LNCAP (cell line): ENCODE results near the gene SLC51B.
A peak's percentile ranks its signal among the peaks of the same experiment; 100 is the strongest.

ENCODE experiments used
- TF ChIP-seq, protein P1 (sequence below): fragments of 450-650 bp; IDR thresholded peaks from 2 replicates; pipeline ENCODE4 v1.5.1; 2017; ENCODE audit warnings: mild to moderate bottlenecking

Gene SLC51B

DNA sequence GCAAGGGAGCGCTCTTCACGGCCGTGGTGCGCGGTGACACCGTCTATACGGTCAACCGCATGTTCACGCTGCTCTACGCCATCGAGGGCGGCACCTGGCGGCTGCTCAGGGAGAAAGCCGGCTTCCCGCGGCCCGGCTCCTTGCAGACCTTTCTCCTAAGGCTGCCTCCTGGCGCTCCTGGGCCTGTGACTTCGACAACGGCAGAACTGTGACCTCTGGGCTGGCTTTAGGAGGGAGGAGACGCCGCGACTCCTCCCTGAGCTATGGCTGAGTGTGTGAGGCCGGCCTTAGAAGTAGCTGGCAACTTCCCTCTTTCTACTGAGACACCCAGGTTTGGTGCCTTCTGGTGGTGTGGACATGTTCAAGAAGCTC is 32.8 kb downstream of the SLC51B start:
- TF ChIP-seq, protein P1, sequence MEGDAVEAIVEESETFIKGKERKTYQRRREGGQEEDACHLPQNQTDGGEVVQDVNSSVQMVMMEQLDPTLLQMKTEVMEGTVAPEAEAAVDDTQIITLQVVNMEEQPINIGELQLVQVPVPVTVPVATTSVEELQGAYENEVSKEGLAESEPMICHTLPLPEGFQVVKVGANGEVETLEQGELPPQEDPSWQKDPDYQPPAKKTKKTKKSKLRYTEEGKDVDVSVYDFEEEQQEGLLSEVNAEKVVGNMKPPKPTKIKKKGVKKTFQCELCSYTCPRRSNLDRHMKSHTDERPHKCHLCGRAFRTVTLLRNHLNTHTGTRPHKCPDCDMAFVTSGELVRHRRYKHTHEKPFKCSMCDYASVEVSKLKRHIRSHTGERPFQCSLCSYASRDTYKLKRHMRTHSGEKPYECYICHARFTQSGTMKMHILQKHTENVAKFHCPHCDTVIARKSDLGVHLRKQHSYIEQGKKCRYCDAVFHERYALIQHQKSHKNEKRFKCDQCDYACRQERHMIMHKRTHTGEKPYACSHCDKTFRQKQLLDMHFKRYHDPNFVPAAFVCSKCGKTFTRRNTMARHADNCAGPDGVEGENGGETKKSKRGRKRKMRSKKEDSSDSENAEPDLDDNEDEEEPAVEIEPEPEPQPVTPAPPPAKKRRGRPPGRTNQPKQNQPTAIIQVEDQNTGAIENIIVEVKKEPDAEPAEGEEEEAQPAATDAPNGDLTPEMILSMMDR = peak; percentile 29; the same call in 1 of the 2 replicates

DNA sequence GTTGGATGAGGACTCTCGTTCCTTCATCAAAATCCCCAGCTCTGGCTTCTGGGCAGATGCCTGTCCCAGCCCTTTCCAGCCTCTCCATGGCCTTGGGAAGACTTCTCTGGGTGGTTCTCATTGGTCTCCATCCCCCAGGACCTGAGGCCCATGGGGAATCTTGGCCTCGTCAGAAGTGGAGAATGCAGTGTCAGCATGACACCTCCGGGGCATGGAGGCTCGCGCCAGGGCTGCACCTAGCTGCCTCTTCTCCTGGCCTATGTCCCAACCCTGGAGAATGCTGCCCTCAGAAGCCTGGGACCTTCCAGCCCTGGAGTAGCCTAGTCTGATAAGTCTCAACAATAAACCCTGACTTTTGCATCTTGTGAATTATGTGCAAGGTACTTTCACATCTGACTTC is 34.4 kb downstream of the SLC51B start:
- TF ChIP-seq, protein P1 = no peak

DNA sequence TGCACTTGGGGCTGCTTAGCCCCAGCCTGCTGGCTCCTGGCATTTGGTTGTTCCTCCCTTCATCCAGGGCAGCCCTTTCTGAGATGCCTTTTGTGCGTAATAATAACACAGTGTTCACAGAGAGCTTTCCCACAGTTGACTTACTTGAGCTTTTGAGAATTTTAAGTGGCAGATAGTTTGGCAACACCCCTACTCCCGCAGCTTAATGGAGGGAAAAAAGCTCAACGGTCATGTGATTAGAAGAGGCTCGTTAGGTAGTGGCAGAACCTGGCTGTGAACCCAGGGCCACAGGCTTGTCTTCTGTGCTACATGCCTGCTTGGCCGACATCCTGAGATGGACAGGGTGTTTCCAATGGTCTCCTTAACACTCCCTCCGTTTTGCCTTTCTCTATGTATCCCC is 36.1 kb downstream of the SLC51B start:
- TF ChIP-seq, protein P1 = no peak

DNA sequence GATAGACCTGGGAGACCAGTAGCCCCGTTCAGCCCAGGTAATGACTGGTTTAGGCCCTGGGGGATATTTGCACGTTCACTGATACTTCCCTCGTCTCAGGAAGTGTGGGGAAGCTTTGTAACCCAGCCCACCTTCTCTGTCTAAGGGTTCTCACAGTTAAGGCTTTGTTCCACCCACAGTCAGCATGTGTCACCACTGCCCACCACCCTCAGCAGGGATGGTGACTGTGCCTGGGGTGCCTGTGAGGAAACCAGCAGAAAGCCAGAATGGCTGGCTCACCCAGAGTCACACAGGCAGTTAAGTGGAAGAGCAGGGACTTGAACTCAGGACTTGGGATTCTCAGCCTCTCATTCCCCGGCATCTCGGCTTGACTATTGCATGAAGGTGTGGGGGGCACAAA is 36.6 kb downstream of the SLC51B start:
- TF ChIP-seq, protein P1 = no peak

DNA sequence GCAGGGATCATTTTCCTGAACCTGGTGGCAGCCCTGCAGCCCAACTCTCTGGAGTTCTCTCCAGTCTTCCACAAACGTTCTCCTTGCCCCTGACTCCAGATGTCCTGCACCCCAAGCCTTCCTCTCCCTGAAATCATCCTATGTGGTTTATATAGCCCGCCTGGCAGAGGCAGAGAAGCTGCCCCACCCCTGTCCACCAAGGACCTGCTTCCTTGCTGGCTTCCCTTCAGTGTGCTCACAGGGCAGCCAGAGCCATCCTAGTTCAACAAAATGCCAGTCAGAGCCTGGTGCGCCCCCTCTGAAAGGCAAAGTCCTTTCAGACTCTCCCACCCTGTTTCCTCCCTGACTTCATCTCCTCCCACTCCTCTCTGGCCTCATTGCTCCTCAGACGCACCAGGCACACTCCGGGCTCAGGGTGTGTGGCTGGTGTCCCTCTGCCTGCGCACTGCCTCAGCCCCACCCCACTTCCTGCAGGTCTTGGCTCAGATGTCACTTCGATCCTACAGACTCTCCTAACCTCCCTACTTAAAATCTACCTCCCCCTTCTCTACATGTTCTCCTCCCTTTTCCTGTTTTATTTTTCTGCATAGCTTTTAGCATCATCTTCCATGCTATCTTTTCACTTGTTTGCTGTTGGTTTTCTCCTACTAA is 37.2 kb downstream of the SLC51B start:
- TF ChIP-seq, protein P1 = no peak

DNA sequence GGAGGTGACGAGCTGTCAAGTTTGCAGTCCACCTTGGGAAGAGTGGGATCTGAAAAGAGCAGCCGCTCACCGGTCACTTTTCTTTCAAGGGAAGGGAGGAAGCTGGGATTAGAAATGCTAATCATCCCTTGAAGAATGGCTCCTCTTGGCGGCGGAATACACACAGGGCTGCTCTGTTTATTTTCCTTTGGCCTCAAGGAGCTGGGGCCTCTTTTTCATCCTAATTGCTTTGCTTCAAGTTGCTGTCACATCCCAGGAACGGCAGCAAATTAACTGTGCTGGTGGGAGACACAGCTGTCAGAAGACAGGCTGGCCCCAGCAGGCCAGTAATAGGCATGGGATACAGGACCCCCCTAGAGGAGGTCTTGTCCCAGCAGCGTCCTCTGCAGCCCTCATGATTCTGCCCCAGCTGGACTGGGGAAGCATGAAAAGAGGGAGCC is 38.1 kb downstream of the SLC51B start:
- TF ChIP-seq, protein P1 = no peak

DNA sequence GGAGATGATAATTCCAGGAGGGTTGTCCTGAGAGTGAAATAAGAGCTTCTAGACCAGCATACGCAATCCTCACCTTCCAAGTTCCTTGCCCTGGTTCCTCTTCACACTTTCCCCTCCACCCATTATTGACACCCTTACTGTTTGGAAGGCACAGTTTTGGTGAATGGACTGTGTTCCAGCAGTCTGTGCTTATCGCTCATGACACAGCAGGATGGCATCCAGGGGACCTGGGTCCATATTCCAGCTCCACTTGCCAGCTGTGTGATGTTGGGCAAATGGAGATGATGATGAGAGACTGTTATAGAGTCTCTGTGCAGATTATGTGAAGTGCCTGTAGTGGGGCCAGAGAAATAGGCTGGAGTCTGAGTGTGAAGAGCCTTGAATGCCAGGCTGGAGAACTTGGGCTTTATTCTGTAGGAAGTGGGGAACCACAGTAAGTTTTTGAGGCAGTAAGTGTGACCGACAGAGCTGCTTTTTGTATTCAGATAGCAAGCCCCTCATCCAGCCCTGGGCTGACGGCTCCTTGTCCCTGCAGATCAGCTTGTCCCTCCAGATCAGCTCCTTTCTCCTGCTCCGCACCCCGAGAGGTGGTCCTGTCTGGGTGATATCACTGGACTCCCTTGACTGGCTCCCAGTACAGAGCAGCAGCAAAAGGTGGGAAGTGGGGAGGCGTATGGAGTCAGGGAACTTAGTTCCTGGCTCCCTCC is 39.5 kb downstream of the SLC51B start:
- TF ChIP-seq, protein P1 = no peak
